ENCODE data around the gene MAGEA11. TPM values are rescaled to one million over a fixed set of nuclear protein-coding genes. Genes with fewer than 3 reads are reported as not detected.
"Not testable (repeated sequence)": the region's sequence is repeated elsewhere in the genome, so short reads cannot be mapped to it uniquely, and the experiment has no call there.

The MAGEA11 gene
- polyA plus RNA-seq, 1 donor: not detected

- Histone ChIP-seq H3K4me1 (ENCODE audit: control insufficient read depth, insufficient read depth, low read length) (peaks cover 5% of the 10 kb centered on the region), H3K27ac (ENCODE audit: low read length) (no peak overlapping the region), H3K27me3 (ENCODE audit: control insufficient read depth, insufficient read depth, low read length) (no peaks in the 10 kb centered on the region), H3K4me3 (ENCODE audit: low read length) (no peak overlapping the region), H3K36me3 (ENCODE audit: control insufficient read depth, insufficient read depth, low read length) (no peaks in the 10 kb centered on the region), H3K9me3 (ENCODE audit: control insufficient read depth, low read depth, low read length) (no peaks in the 10 kb centered on the region)
- DNase-seq: no peak
- WGBS (ENCODE audit: insufficient coverage, low lambda C conversion rate): no CpG with 5 or more reads among the region's 5 CpGs
Observed at GRCh38 chrX:149717803-149718202, 5.9 kb downstream of the MAGEA11 start.

DNA sequence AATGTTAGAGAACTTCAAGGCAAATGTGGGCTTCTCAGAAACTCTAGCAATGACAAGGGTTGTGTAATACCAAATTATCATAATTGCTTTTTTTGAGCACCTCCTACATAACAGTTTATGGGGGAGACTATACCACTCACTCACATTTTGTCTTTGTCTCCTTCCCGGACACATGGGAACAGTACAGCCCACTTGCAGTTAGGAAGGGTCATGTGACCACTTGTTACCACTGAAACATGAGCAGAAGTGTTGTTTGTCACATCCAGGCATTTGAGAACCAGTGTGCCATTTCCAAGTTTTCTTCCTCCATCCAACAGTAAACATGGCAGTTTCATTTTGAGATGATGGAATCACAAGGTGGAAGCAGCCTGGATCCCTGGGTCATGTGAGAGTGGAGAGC is 6.9 kb downstream of the MAGEA11 start:
- DNase-seq: no peak
- H3K4me1 ChIP-seq (ENCODE audit: control insufficient read depth, insufficient read depth, low read length): peaks cover 5% of the 10 kb centered on the region
- WGBS (ENCODE audit: insufficient coverage, low lambda C conversion rate): no CpG with 5 or more reads among the region's 1 CpG
- no peak overlapping the region for H3K27ac ChIP-seq (ENCODE audit: low read length)
- no peak overlapping the region for H3K4me3 ChIP-seq (ENCODE audit: low read length)
- no peaks in the 10 kb centered on the region for H3K27me3 ChIP-seq (ENCODE audit: control insufficient read depth, insufficient read depth, low read length)
- no peaks in the 10 kb centered on the region for H3K36me3 ChIP-seq (ENCODE audit: control insufficient read depth, insufficient read depth, low read length)
- H3K9me3 ChIP-seq (ENCODE audit: control insufficient read depth, low read depth, low read length): no peaks in the 10 kb centered on the region

- Histone ChIP-seq H3K4me3 (ENCODE audit: low read length) (no peak overlapping the region), H3K9me3 (ENCODE audit: control insufficient read depth, low read depth, low read length) (no peaks in the 10 kb centered on the region), H3K4me1 (ENCODE audit: control insufficient read depth, insufficient read depth, low read length) (peaks cover 5% of the 10 kb centered on the region), H3K27ac (ENCODE audit: low read length) (no peak overlapping the region), H3K27me3 (ENCODE audit: control insufficient read depth, insufficient read depth, low read length) (no peaks in the 10 kb centered on the region), H3K36me3 (ENCODE audit: control insufficient read depth, insufficient read depth, low read length) (no peaks in the 10 kb centered on the region)
- WGBS (ENCODE audit: insufficient coverage, low lambda C conversion rate): no CpG with 5 or more reads among the region's 19 CpGs
- DNase-seq: no peak
Observed at GRCh38 chrX:149720021-149720689, 8.3 kb downstream of the MAGEA11 start.

DNA sequence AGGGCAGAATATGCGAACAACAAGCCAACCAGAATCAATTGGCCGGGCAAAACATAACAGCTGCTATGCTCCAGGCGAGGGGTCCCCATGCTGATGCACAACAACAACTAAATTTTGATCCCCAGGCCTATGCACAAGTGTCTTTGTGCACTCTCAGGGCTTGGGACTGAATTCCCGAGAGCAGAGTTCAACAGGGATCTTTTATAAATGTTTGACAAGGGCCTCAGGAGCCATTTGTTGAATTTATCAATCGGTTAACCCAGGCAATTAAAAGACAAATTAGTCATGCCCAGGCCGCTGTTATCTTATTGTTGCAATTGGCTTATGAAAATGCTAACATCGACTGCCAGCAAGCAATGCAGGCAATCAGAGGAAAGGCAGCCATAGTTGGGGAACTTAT is 9.4 kb downstream of the MAGEA11 start:
- H3K27ac ChIP-seq (ENCODE audit: low read length); H3K4me1 ChIP-seq (ENCODE audit: control insufficient read depth, insufficient read depth, low read length); H3K27me3 ChIP-seq (ENCODE audit: control insufficient read depth, insufficient read depth, low read length); H3K4me3 ChIP-seq (ENCODE audit: low read length); H3K36me3 ChIP-seq (ENCODE audit: control insufficient read depth, insufficient read depth, low read length); DNase-seq; H3K9me3 ChIP-seq (ENCODE audit: control insufficient read depth, low read depth, low read length): not testable (repeated sequence)
- WGBS (ENCODE audit: insufficient coverage, low lambda C conversion rate): no CpG with 5 or more reads among the region's 7 CpGs

DNA sequence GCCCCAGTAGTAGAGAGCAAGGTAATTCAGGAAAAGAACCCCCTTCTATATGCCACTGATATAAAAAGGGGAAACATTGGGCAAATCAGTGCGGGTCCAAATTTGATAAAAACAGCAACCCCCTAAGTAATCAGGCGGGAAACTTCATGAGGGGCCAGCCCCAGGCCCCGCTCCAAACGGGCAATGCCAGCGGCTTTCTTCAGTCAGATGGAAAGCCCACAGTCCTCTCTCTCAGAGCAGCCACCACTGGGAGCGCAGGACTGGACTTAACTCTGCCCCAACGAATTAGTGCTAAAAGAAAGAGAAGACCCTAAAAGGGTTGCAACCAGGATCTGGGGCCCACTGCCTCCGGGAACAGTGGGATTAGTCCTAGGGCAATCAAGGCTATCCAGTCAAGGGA is 9.9 kb downstream of the MAGEA11 start:
- H3K36me3 ChIP-seq (ENCODE audit: control insufficient read depth, insufficient read depth, low read length): no peaks in the 10 kb centered on the region
- DNase-seq: no peak
- no peak overlapping the region for H3K4me3 ChIP-seq (ENCODE audit: low read length)
- no peaks in the 10 kb centered on the region for H3K9me3 ChIP-seq (ENCODE audit: control insufficient read depth, low read depth, low read length)
- no peaks in the 10 kb centered on the region for H3K27me3 ChIP-seq (ENCODE audit: control insufficient read depth, insufficient read depth, low read length)
- no CpG with 5 or more reads among the region's 8 CpGs for WGBS (ENCODE audit: insufficient coverage, low lambda C conversion rate)
- peaks cover 5% of the 10 kb centered on the region for H3K4me1 ChIP-seq (ENCODE audit: control insufficient read depth, insufficient read depth, low read length)
- no peak overlapping the region for H3K27ac ChIP-seq (ENCODE audit: low read length)

DNA sequence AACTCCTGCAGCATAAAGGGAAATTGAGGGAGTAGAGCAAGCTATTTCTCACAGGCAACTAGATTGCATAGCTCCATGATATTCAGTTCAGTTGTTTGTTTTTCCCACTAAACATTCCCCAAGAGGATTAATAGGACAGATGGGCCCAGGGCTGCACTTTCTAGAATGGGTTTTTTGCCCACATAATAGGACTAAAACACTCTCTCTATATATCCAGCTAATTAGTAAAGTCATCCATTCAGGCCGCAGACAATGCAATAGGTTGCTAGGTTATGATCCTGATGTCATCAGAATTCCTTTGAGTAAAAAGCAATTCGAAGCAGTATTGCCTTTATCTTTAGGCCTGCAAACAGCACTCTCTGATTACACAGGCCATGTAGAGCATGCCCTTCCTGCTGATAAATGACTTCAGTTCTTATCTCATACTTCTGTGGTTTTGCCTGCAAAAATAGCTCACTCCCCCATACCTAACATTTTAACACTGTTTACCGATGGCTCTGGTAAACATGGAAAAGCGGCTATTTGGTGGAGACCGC is 11.8 kb downstream of the MAGEA11 start:
- H3K9me3 ChIP-seq (ENCODE audit: control insufficient read depth, low read depth, low read length); H3K4me1 ChIP-seq (ENCODE audit: control insufficient read depth, insufficient read depth, low read length); H3K27ac ChIP-seq (ENCODE audit: low read length); H3K36me3 ChIP-seq (ENCODE audit: control insufficient read depth, insufficient read depth, low read length); H3K4me3 ChIP-seq (ENCODE audit: low read length); DNase-seq; H3K27me3 ChIP-seq (ENCODE audit: control insufficient read depth, insufficient read depth, low read length): not testable (repeated sequence)
- WGBS (ENCODE audit: insufficient coverage, low lambda C conversion rate): no CpG with 5 or more reads among the region's 5 CpGs

GRCh38 chrX:149727308-149727707 is 15.4 kb downstream of the MAGEA11 start:
- not testable (repeated sequence) for DNase-seq
- WGBS (ENCODE audit: insufficient coverage, low lambda C conversion rate): no CpG with 5 or more reads among the region's 7 CpGs

DNA sequence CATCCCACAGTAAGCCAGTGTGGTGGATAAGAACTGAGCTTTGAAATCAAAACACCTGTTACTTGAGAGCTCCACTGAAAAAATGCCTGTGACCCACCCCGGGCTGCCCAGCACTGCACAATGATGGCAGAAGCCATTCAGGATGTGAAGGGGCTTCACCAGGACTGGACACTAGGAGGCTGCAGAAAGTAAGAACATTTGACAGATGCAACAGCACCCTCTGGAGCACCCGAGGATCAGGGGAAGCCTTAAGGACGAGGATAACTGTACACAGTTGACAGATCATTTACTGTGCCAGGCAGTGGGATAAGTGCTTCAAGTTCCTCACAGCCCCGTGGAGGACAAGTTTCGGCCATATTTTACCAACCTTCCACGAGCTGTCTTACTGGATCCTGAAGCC is 30.4 kb downstream of the MAGEA11 start:
- not testable (repeated sequence) for H3K9me3 ChIP-seq (ENCODE audit: control insufficient read depth, low read depth, low read length); H3K27ac ChIP-seq (ENCODE audit: low read length); H3K4me3 ChIP-seq (ENCODE audit: low read length); DNase-seq; H3K36me3 ChIP-seq (ENCODE audit: control insufficient read depth, insufficient read depth, low read length); H3K27me3 ChIP-seq (ENCODE audit: control insufficient read depth, insufficient read depth, low read length); H3K4me1 ChIP-seq (ENCODE audit: control insufficient read depth, insufficient read depth, low read length)
- WGBS (ENCODE audit: insufficient coverage, low lambda C conversion rate): no CpG with 5 or more reads among the region's 6 CpGs

More at GRCh38 chrX:149727308-149727707, 15.4 kb downstream of the MAGEA11 start:
- H3K4me1 ChIP-seq (ENCODE audit: control insufficient read depth, insufficient read depth, low read length); H3K27me3 ChIP-seq (ENCODE audit: control insufficient read depth, insufficient read depth, low read length); H3K36me3 ChIP-seq (ENCODE audit: control insufficient read depth, insufficient read depth, low read length); H3K27ac ChIP-seq (ENCODE audit: low read length); H3K9me3 ChIP-seq (ENCODE audit: control insufficient read depth, low read depth, low read length); H3K4me3 ChIP-seq (ENCODE audit: low read length): not testable (repeated sequence)

- WGBS (ENCODE audit: insufficient coverage, low lambda C conversion rate): no CpG with 5 or more reads among the region's 6 CpGs
- H3K9me3 ChIP-seq (ENCODE audit: control insufficient read depth, low read depth, low read length); H3K4me3 ChIP-seq (ENCODE audit: low read length); H3K27ac ChIP-seq (ENCODE audit: low read length); H3K36me3 ChIP-seq (ENCODE audit: control insufficient read depth, insufficient read depth, low read length); DNase-seq; H3K4me1 ChIP-seq (ENCODE audit: control insufficient read depth, insufficient read depth, low read length); H3K27me3 ChIP-seq (ENCODE audit: control insufficient read depth, insufficient read depth, low read length): not testable (repeated sequence)
Observed at GRCh38 chrX:149746390-149747007, 34.6 kb downstream of the MAGEA11 start.

DNA sequence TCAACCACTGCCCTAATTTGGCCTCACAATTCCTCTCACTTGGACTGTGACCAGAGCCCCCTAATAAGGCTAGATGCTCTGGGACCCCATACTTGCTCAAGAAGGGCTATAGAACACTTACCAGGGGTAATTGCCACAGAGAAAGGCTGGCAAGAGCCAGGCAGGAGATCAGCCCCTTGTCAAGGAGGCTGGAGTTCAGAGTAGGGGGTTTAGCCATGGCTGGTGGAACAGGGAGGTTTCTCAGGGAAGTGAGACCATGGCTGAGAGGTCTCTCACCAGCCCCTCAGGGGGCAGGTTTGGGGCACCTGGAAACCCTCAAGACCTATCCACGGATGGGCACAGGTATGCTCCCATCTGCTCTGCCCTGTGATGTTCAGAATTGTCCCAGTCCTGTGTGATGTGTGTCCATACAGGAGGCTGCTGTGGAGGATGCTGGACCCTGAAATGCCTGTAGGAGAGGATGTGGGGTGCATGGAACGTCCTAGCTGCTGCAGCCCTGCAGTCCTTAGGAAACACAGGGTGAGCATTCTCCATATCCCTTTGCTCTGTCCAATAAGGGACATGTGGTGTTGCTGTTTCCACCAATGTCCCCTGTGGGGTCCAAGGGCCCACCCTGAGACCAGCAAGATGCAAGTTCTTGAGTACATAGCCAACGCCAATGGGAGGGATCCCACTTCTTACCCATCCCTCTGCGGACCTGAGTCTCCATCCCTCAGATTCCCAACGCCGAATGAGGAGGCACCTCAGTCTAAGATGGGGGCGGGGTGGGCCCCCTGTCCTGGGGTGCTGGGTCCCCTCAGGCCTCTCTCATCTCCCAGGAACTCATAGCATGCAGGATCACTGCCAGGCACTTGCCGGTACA is 45.6 kb downstream of the MAGEA11 start:
- Histone ChIP-seq H3K9me3 (ENCODE audit: control insufficient read depth, low read depth, low read length) (no peaks in the 10 kb centered on the region), H3K36me3 (ENCODE audit: control insufficient read depth, insufficient read depth, low read length) (no peaks in the 10 kb centered on the region), H3K4me3 (ENCODE audit: low read length) (no peak overlapping the region), H3K27ac (ENCODE audit: low read length) (no peak overlapping the region), H3K4me1 (ENCODE audit: control insufficient read depth, insufficient read depth, low read length) (no peaks in the 10 kb centered on the region), H3K27me3 (ENCODE audit: control insufficient read depth, insufficient read depth, low read length) (no peaks in the 10 kb centered on the region)
- no CpG with 5 or more reads among the region's 8 CpGs for WGBS (ENCODE audit: insufficient coverage, low lambda C conversion rate)
- no peak for DNase-seq
